Endodermal cell (in vitro differentiated cells): ENCODE results near the gene SDHB. TPM values are rescaled to one million over a fixed set of nuclear protein-coding genes. Genes with fewer than 3 reads are reported as not detected.
A peak's percentile ranks its signal among the peaks of the same experiment; 100 is the strongest.

Experiments used
- DNase-seq: peaks from one replicate; pipeline ENCODE4 v3.0.0-alpha.2; 2017
- H3K27ac ChIP-seq: 2 replicates; pipeline ENCODE4 v1.5.1; 2013; ENCODE audit warnings: mild to moderate bottlenecking, low read depth, low read length, moderate library complexity
- H3K27me3 ChIP-seq: 2 replicates; pipeline ENCODE4 v1.6.1; 2013; ENCODE audit warnings: mild to moderate bottlenecking, low read length, moderate library complexity; ENCODE audit not compliant: insufficient read depth, control insufficient read depth, poor library complexity, severe bottlenecking
- H3K36me3 ChIP-seq: 2 replicates; pipeline ENCODE4 v1.7.0; 2013; ENCODE audit warnings: mild to moderate bottlenecking, low read length, moderate library complexity; ENCODE audit not compliant: control insufficient read depth, insufficient read depth
- H3K4me1 ChIP-seq: one replicate; pipeline ENCODE4 v1.7.0; 2013; ENCODE audit warnings: low read length; ENCODE audit not compliant: control insufficient read depth, insufficient read depth
- H3K4me3 ChIP-seq: 2 replicates; pipeline ENCODE4 v1.5.1; 2013; ENCODE audit warnings: mild to moderate bottlenecking, low read length, moderate library complexity
- H3K9ac ChIP-seq: 2 replicates; pipeline ENCODE4 v1.6.1; 2013; ENCODE audit warnings: mild to moderate bottlenecking, low read length, moderate library complexity; ENCODE audit not compliant: poor library complexity, severe bottlenecking; ENCODE audit errors: extremely low read depth
- H3K9me3 ChIP-seq: 2 replicates; pipeline ENCODE4 v1.6.1; 2013; ENCODE audit warnings: mild to moderate bottlenecking, low read length, moderate library complexity; ENCODE audit not compliant: control insufficient read depth
- H3K27ac Mint-ChIP-seq: 2 replicates; pipeline ENCODE4 v1.8.0; 2020; ENCODE audit warnings: mixed read lengths
- H3K27me3 Mint-ChIP-seq: 2 replicates; pipeline ENCODE4 v1.8.0; 2021; ENCODE audit warnings: mild to moderate bottlenecking, mixed read lengths; ENCODE audit not compliant: insufficient read depth
- H3K36me3 Mint-ChIP-seq: 2 replicates; pipeline ENCODE4 v1.8.0; 2020; ENCODE audit warnings: low read depth, mixed read lengths
- H3K4me1 Mint-ChIP-seq: 2 replicates; pipeline ENCODE4 v1.8.0; 2020; ENCODE audit warnings: mixed read lengths
- H3K4me3 Mint-ChIP-seq: 2 replicates; pipeline ENCODE4 v1.8.0; 2020; ENCODE audit warnings: mild to moderate bottlenecking, moderate library complexity, mixed read lengths
- H3K9me3 Mint-ChIP-seq: 2 replicates; pipeline ENCODE4 v1.8.0; 2020; ENCODE audit warnings: mild to moderate bottlenecking, mixed read lengths
- CTCF ChIP-seq: fragments of 200-600 bp; sonication (generic); conservative IDR thresholded peaks from 2 replicates; pipeline ENCODE4 v1.5.0; 2021; ENCODE audit warnings: antibody characterized with exemption, mild to moderate bottlenecking
- WGBS, 2 experiments: methylation state at CpG; one replicate each; pipeline versions ENCODE4 v1.1.5 to v1.1.7; 2013; ENCODE audit warnings: missing lambda C conversion rate in 2 of 2, mixed read lengths in 1 of 2; ENCODE audit not compliant: insufficient coverage in 1 of 2, insufficient read length in 1 of 2; 5-methylcytosine and 5-hydroxymethylcytosine counted together
- total RNA-seq, 2 donors: library from RNA; stranded (reverse); fragmentation: NEBNext Ultra II Directional in 1 of 2; extraction: Animal tissue kit (Norgen Biotek cat#: 25700) in 1 of 2; gene quantifications; 2 replicates in 1 of 2; 3 replicates in 1 of 2; pipeline ENCODE4 v1.2.1, GENCODE V29; 2021

Gene SDHB
- total RNA-seq, 2 donors from 2014 or later = 68.5 to 75.2 TPM

DNA sequence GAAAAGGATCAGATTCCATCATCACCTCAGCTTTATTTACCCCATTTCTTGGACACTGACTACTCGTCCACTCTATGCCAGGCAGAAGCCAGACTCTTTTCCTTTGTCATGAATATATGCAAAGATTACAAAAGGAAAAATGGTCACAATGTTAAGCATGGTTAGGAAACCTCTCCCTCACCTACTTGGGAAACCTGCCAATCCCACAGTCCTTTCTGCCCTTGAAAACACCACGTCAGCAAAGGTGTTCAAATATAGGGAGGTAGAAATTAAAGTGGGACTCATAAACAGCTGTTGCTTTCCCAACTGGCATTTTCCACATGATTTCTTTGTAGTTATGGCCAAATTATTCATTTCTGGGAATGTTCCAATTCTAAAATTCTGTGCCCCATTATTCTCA, 25.9 kb downstream of the SDHB start:
- peaks cover 60% of the 10 kb centered on the region for H3K36me3 Mint-ChIP-seq
- no peak overlapping the region for H3K4me3 Mint-ChIP-seq
- H3K27me3 Mint-ChIP-seq = no peaks in the 10 kb centered on the region
- no peak overlapping the region for H3K27ac Mint-ChIP-seq
- H3K27me3 ChIP-seq = no peaks in the 10 kb centered on the region
- TF ChIP-seq CTCF = no peak
- no peaks in the 10 kb centered on the region for H3K9me3 ChIP-seq
- WGBS, 2 experiments = 89% methylated on average over 2 of the region's 2 CpGs; no CpG with 5 or more reads in 1 of the 2 experiments
- no peaks in the 10 kb centered on the region for H3K4me1 Mint-ChIP-seq
- no peak overlapping the region for H3K27ac ChIP-seq
- DNase-seq = peak; percentile 1
- no peak overlapping the region for H3K4me3 ChIP-seq
- H3K36me3 ChIP-seq = peaks cover 70% of the 10 kb centered on the region
- no peaks in the 10 kb centered on the region for H3K9me3 Mint-ChIP-seq
- no peak overlapping the region for H3K9ac ChIP-seq
- H3K4me1 ChIP-seq = no peaks in the 10 kb centered on the region

GRCh38 chr1:17027403-17027802, 26.4 kb downstream of the SDHB start:
- DNase-seq = no peak
- 94 to 97% methylated on average over 5 of the region's 5 CpGs for WGBS, 2 experiments
- H3K4me1 ChIP-seq = no peaks in the 10 kb centered on the region
- H3K27ac ChIP-seq = no peak overlapping the region
- no peak overlapping the region for H3K9ac ChIP-seq
- Mint-ChIP-seq H3K36me3 (peaks cover 60% of the 10 kb centered on the region), H3K4me1 (no peaks in the 10 kb centered on the region), H3K9me3 (no peaks in the 10 kb centered on the region), H3K27me3 (no peaks in the 10 kb centered on the region), H3K4me3 (no peak overlapping the region), H3K27ac (no peak overlapping the region)
- TF ChIP-seq CTCF = no peak
- H3K4me3 ChIP-seq = no peak overlapping the region
- H3K9me3 ChIP-seq = no peaks in the 10 kb centered on the region
- no peaks in the 10 kb centered on the region for H3K27me3 ChIP-seq
- H3K36me3 ChIP-seq = peaks cover 70% of the 10 kb centered on the region

GRCh38 chr1:17024721-17025120, 29.1 kb downstream of the SDHB start:
- Histone ChIP-seq H3K4me3 (no peak overlapping the region), H3K4me1 (no peaks in the 10 kb centered on the region), H3K27me3 (no peaks in the 10 kb centered on the region), H3K36me3 (peaks cover 93% of the 10 kb centered on the region), H3K27ac (no peak overlapping the region), H3K9ac (no peak overlapping the region), H3K9me3 (no peaks in the 10 kb centered on the region)
- no peak overlapping the region for H3K27ac Mint-ChIP-seq
- no peak overlapping the region for H3K4me3 Mint-ChIP-seq
- H3K27me3 Mint-ChIP-seq = no peaks in the 10 kb centered on the region
- WGBS, 2 experiments = 90 to 95% methylated on average over 1 of the region's 1 CpG
- H3K4me1 Mint-ChIP-seq = no peaks in the 10 kb centered on the region
- peaks cover 68% of the 10 kb centered on the region for H3K36me3 Mint-ChIP-seq
- no peaks in the 10 kb centered on the region for H3K9me3 Mint-ChIP-seq
- DNase-seq = peak; percentile 17
- TF ChIP-seq CTCF = no peak
